ENCODE results near the gene ZFP57. TPM values are rescaled to one million over a fixed set of nuclear protein-coding genes. Genes with fewer than 3 reads are reported as not detected.

ZFP57 gene
- total RNA-seq, 1 experiment from 2014 or later, result not detected

DNA sequence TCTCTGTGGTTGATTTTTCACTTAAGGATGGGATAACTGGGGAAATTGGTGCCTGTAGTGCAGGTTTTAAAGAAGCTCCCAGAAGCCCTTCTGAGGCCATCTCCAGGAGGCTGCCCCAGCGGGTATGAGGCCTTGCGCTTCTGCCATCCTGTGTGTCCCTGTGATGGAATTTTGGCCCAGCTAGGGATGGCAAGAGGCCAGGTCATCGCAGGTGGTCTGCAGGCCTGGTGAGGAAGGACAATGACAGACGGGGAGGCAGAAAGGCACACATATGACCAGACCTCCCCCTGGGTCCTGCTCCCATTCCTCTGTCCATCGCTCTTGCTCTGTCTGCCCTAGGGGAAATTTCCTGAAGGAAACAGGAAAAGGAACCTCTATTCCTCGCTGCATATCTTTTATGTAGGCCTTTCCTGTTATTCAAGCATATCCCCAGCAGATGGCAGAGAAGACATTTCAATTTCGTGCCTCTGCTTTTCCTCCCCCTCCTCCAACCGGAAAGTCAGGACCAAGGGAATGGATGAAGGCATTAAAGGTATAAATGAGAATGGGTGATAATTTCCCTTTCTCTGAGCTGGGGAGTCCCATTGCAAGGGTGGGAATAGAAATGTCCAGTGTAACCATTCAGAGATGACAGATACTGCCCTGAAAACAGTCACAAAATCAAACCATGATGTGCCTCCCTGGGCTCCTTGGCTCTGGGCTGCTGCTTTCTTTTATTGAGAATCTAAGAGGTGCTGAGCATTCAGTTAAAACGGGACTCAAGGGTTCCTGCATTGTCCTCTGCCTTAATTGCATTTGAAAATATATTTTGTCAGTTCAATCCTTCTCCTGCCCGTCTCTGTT is 24.7 kb upstream of the ZFP57 start:
- BruUV-seq (replicated peaks), result no TSS peak
- H3K36me3 ChIP-seq (ENCODE audit: low read depth, low read length), result no peaks in the 10 kb centered on the region

DNA sequence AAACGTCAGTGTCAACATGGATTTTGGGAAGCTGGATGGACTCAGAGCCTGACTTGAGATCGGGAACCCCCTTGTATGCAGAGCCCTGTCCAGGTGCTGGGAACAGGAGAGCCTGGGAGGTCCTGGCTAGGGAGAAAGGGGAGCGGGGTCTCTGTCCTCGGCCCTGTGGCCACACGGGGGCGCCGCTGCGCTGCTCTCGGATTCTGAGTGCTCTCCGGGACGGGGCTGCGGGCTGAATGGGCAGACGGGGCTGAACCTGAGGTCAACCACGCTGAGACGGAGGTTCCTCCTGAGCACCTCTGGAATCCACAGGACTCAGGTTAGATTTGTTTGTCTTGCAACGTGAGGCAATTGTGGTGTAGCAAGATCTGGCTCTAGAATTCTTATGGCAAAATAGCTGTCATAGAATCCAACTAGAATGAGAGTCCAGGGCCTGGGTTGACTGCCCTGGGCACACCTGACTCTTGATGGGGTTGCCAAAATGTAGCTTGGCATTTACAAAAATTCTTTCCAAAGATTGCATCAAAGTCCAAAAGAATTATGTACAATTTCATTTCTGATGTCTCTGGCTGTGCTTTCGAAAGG is 21.7 kb upstream of the ZFP57 start:
- H2AFZ ChIP-seq (ENCODE audit: low read length), result no peak overlapping the region
- CTCF ChIA-PET, result no interaction called here
- no peak overlapping the region for H3K4me2 ChIP-seq (ENCODE audit: low read length)

More for the DNA sequence above, 24.7 kb upstream of the ZFP57 start:
- H3K4me3 ChIP-seq (ENCODE audit: low read length), result no peak overlapping the region
- H3K9me2 ChIP-seq (replicated peaks; ENCODE audit: low read length), result no peaks in the 10 kb centered on the region
- intact Hi-C loops (cut with micrococcal nuclease), result loop anchor here (1.0 to 10.0 kb wide), 4 partner anchors 48 to 467 kb away; no protein-coding TSS in a partner anchor
- no peaks in the 10 kb centered on the region for H3F3A ChIP-seq (ENCODE audit: low read length, unreplicated experiment)
- peaks cover 24% of the 10 kb centered on the region for H3K27me3 ChIP-seq (ENCODE audit: low read length)
- H3K9me3 ChIP-seq (ENCODE audit: low read length), result no peaks in the 10 kb centered on the region
- H4K20me1 ChIP-seq (ENCODE audit: low read length), result no peaks in the 10 kb centered on the region
- DNase-seq (peak; percentile 78), ATAC-seq (peak; percentile 73)
- no peak overlapping the region for H3K27ac ChIP-seq (ENCODE audit: low read length)
- no peak overlapping the region for H3K9ac ChIP-seq (ENCODE audit: low read length)
- ChIA-PET CTCF (interaction anchor here (0.6 kb wide), 1 partner anchor 398 kb away, joined by 3 read pairs; no protein-coding TSS in a partner anchor), POLR2A (ENCODE audit: unreplicated experiment) (no interaction called here)
- TF ChIP-seq, protein P1, sequence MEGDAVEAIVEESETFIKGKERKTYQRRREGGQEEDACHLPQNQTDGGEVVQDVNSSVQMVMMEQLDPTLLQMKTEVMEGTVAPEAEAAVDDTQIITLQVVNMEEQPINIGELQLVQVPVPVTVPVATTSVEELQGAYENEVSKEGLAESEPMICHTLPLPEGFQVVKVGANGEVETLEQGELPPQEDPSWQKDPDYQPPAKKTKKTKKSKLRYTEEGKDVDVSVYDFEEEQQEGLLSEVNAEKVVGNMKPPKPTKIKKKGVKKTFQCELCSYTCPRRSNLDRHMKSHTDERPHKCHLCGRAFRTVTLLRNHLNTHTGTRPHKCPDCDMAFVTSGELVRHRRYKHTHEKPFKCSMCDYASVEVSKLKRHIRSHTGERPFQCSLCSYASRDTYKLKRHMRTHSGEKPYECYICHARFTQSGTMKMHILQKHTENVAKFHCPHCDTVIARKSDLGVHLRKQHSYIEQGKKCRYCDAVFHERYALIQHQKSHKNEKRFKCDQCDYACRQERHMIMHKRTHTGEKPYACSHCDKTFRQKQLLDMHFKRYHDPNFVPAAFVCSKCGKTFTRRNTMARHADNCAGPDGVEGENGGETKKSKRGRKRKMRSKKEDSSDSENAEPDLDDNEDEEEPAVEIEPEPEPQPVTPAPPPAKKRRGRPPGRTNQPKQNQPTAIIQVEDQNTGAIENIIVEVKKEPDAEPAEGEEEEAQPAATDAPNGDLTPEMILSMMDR (conservative IDR thresholded peaks at IDR 0.05; ENCODE audit: low read depth, low read length), result peak; percentile 78
- no peak for TF ChIP-seq EZH2phosphoT487 (IDR thresholded peaks at IDR 0.05; ENCODE audit: borderline replicate concordance, low read length)
- no peaks in the 10 kb centered on the region for H3K79me2 ChIP-seq (ENCODE audit: low read length)
- no peak overlapping the region for H3K4me2 ChIP-seq (ENCODE audit: low read length)
- H2AFZ ChIP-seq (ENCODE audit: low read length), result no peak overlapping the region
- no peaks in the 10 kb centered on the region for H3K4me1 ChIP-seq (ENCODE audit: insufficient read depth, low read length)

More for the DNA sequence above, 21.7 kb upstream of the ZFP57 start:
- Histone ChIP-seq H3K9ac (ENCODE audit: low read length) (no peak overlapping the region), H4K20me1 (ENCODE audit: low read length) (no peaks in the 10 kb centered on the region), H3K36me3 (ENCODE audit: low read depth, low read length) (no peaks in the 10 kb centered on the region), H3K4me3 (ENCODE audit: low read length) (no peak overlapping the region), H3F3A (ENCODE audit: low read length, unreplicated experiment) (no peaks in the 10 kb centered on the region), H3K9me3 (ENCODE audit: low read length) (no peaks in the 10 kb centered on the region), H3K27me3 (ENCODE audit: low read length) (peaks cover 8% of the 10 kb centered on the region), H3K9me2 (replicated peaks; ENCODE audit: low read length) (no peaks in the 10 kb centered on the region), H3K27ac (ENCODE audit: low read length) (no peak overlapping the region), H3K79me2 (ENCODE audit: low read length) (no peaks in the 10 kb centered on the region), H3K4me1 (ENCODE audit: insufficient read depth, low read length) (no peaks in the 10 kb centered on the region)
- intact Hi-C loops (cut with micrococcal nuclease), result loop anchor here (10.0 kb wide), 1 partner anchor 332 kb away; no protein-coding TSS in a partner anchor
- no TSS peak for BruUV-seq (replicated peaks)
- POLR2A ChIA-PET (ENCODE audit: unreplicated experiment), result no interaction called here
- DNase-seq, result peak; percentile 43
- peak; percentile 38; the same call in 1 of the 2 replicates for ATAC-seq
- no peak for TF ChIP-seq EZH2phosphoT487 (IDR thresholded peaks at IDR 0.05; ENCODE audit: borderline replicate concordance, low read length)
- TF ChIP-seq, protein P1 (conservative IDR thresholded peaks at IDR 0.05; ENCODE audit: low read depth, low read length), result peak; percentile 59
